B cell (primary cell): ENCODE data around the gene ABL1.

Experiments used
- EZH2 ChIP-seq: IDR thresholded peaks from 2 replicates; pipeline ENCODE4 v1.6.1; 2012; ENCODE audit warnings: borderline replicate concordance, low read depth, mild to moderate bottlenecking, moderate library complexity, low read length; ENCODE audit not compliant: insufficient read depth, poor library complexity, severe bottlenecking
- TF ChIP-seq, protein P1 (sequence below): fragments of 200-600 bp; IDR thresholded peaks from one replicate; pipeline ENCODE4 v1.8.0; 2022; ENCODE audit warnings: antibody characterized with exemption, mild to moderate bottlenecking

DNA sequence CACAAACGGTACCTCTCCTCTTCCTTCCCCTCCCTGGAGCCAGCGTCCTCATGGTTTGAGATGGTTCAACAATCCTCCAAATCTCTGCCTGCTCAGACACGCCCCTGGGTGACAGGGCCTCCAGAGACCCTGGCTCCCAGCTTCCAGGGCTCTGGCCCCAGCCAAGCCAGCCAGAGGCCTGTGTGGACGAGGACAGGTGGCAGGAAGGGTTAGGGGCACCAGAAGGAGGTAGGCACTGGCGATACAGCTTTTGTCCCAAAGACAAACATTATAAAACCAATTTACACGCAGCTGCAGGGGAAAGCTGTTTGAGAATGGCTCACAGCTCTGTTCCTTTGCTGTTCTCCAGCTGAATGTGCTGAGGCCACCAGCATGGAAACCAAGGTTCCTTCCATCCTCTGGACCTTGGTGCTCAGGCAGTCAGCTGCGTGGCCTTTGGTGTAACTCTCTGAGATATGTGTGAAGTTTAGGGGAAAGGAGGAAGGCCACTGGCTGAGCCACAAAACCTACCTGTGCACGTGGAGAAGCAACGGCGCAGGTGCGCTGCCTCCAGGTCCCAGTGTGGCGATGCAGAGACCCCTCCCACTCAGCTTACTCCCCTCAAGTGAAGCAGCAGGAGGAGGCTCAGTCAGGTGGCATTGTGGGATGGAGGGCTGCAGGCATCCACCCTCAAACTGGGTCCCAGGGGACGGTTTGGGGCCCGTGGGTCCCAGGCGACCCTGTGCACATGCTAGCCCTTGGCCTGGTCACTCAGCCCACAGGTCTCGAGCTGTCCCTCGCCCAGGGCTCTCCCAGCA is 65.8 kb downstream of the ABL1 start:
- TF ChIP-seq, protein P1, sequence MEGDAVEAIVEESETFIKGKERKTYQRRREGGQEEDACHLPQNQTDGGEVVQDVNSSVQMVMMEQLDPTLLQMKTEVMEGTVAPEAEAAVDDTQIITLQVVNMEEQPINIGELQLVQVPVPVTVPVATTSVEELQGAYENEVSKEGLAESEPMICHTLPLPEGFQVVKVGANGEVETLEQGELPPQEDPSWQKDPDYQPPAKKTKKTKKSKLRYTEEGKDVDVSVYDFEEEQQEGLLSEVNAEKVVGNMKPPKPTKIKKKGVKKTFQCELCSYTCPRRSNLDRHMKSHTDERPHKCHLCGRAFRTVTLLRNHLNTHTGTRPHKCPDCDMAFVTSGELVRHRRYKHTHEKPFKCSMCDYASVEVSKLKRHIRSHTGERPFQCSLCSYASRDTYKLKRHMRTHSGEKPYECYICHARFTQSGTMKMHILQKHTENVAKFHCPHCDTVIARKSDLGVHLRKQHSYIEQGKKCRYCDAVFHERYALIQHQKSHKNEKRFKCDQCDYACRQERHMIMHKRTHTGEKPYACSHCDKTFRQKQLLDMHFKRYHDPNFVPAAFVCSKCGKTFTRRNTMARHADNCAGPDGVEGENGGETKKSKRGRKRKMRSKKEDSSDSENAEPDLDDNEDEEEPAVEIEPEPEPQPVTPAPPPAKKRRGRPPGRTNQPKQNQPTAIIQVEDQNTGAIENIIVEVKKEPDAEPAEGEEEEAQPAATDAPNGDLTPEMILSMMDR = no peak
- no peak for TF ChIP-seq EZH2
